Spleen (tissue), 11 donors: ENCODE data around the gene FNTB. TPM values are rescaled to one million over a fixed set of nuclear protein-coding genes. Genes with fewer than 3 reads are reported as not detected.
"Not testable (repeated sequence)": the region's sequence is repeated elsewhere in the genome, so short reads cannot be mapped to it uniquely, and the experiment has no call there.

ENCODE experiments used
- DNase-seq: peaks from one replicate; pipeline ENCODE4 v3.0.0-alpha.2; 2020
- H3K27ac ChIP-seq, 8 donors: fragments of 200-600 bp; sonication (generic) in 7 of 8; 1 replicate in 4 of 8; 2 replicates in 4 of 8; pipeline versions ENCODE4 v1.5.0 to v1.8.0; 2016 to 2021; ENCODE audit warnings: inconsistent platforms in 4 of 8, mild to moderate bottlenecking in 4 of 8, moderate library complexity in 1 of 8
- H3K27me3 ChIP-seq, 7 donors: fragments of 200-600 bp; sonication (generic) in 6 of 7; replicated peaks in 1 of 7; 1 replicate in 4 of 7; 2 replicates in 3 of 7; pipeline versions ENCODE4 v1.5.0 to v1.8.0; 2016 to 2021; ENCODE audit warnings: inconsistent platforms in 3 of 7, mild to moderate bottlenecking in 1 of 7
- H3K36me3 ChIP-seq, 6 donors: fragments of 200-600 bp; sonication (generic) in 5 of 6; 1 replicate in 4 of 6; 2 replicates in 2 of 6; pipeline versions ENCODE4 v1.5.0 to v1.8.0; 2016 to 2021; ENCODE audit warnings: inconsistent platforms in 2 of 6
- H3K4me1 ChIP-seq, 6 donors: fragments of 200-600 bp; sonication (generic) in 5 of 6; 1 replicate in 3 of 6; 2 replicates in 3 of 6; pipeline versions ENCODE4 v1.5.0 to v1.8.0; 2016 to 2021; ENCODE audit warnings: inconsistent platforms in 3 of 6
- H3K4me3 ChIP-seq, 8 donors: fragments of 200-600 bp; sonication (generic) in 7 of 8; 1 replicate in 4 of 8; 2 replicates in 4 of 8; pipeline versions ENCODE4 v1.5.0 to v1.8.0; 2016 to 2021; ENCODE audit warnings: inconsistent platforms in 4 of 8, mild to moderate bottlenecking in 4 of 8, moderate library complexity in 2 of 8
- H3K9me3 ChIP-seq, 8 donors: fragments of 200-600 bp; sonication (generic) in 7 of 8; 1 replicate in 4 of 8; 2 replicates in 4 of 8; pipeline versions ENCODE4 v1.5.0 to v1.8.0; 2016 to 2021; ENCODE audit warnings: inconsistent platforms in 4 of 8
- POLR2A ChIP-seq, 3 donors: fragments of 450-650 bp; IDR thresholded peaks; one replicate each; pipeline ENCODE4 v1.5.1; 2017; ENCODE audit warnings: antibody characterized with exemption in 3 of 3, mild to moderate bottlenecking in 1 of 3
- POLR2AphosphoS5 ChIP-seq, 3 donors: sonication (generic); formaldehyde crosslinking; IDR thresholded peaks; one replicate each; pipeline ENCODE4 v1.5.1; 2017; ENCODE audit warnings: antibody characterized with exemption in 3 of 3
- WGBS, 5 donors: extraction: QIAGEN DNeasy Blood & Tissue Kit in 3 of 5; methylation state at CpG; one replicate each; pipeline versions ENCODE4 v1.1.5 to v1.1.7; 2013 to 2018; 5-methylcytosine and 5-hydroxymethylcytosine counted together
- intact Hi-C: fragments of 100-400 bp; cut with DNase I; formaldehyde crosslinking; loops from one replicate; pipeline ENCODE4 v1.15.0; 2023; ENCODE audit warnings: low total_unique reads
- polyA plus RNA-seq, 3 donors: library from polyadenylated mRNA; stranded (reverse); fragments of 200-250 nt; gene quantifications; one replicate each; pipeline ENCODE4 v1.2.1, GENCODE V29; 2013
- total RNA-seq, 7 donors: library from RNA; depleted of rRNA in 3 of 7; stranded (reverse); fragments of >200 nt in 3 of 7; fragmentation: NEBNext Ultra II Directional in 4 of 7; extraction: Animal tissue kit (Norgen Biotek cat#: 25700) in 4 of 7; gene quantifications; one replicate each; pipeline versions ENCODE4 v1.1.0 to v1.2.1, GENCODE V29; 2016 to 2021
- TF ChIP-seq, protein P1 (sequence below), 11 experiments: fragments of 200-600 bp in 7 of 11; fragments of 450-650 bp in 4 of 11; sonication (generic) in 4 of 11; IDR thresholded peaks in 8 of 11; conservative IDR thresholded peaks in 3 of 11; 1 replicate in 7 of 11; 2 replicates in 4 of 11; pipeline versions ENCODE4 v1.4.0 to v1.8.0; 2016 to 2021; ENCODE audit warnings: antibody characterized with exemption in 11 of 11, inconsistent platforms in 4 of 11, mild to moderate bottlenecking in 1 of 11
- donor health status: healthy with polysubstance abuse.
- donor health status: DM: no; HTN: no; CAD: no; lungs with moderate emphysema.
- donor health status: DM: no; HTN: no; CAD: no.
- donor health status: Bipolar disorder and iron deficiency.
- donor health status: healthy.
- donor health status: DM: no; HTN: no; CAD: no.
- donor health status: DM: yes; HTN: yes; CAD: no.

The FNTB gene
- total and polyA plus RNA-seq, 10 donors = 4.7 to 17.0 (median 10.0) TPM

DNA sequence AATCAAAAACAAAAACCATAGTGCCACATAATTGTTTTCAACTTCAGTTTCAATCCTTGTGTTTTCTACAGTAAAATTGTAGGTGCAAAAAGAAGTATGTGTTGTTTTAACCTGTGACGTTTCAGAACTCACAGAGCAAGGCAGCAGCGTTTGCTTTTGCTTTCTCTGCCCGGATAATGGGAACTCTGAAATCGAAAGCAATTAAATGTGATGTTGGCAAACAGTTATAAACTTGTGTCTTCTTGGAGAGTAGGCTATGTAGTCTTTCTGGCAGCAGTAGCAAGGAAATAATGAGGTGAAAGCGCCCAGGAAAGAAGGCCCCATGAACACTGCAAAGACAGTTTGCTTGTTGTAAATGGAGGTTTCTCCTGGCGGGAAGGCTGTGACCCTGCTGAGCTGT, 39.1 kb downstream of the FNTB start:
- Histone ChIP-seq H3K27ac (peak overlapping the region in 2 of 8 donors; percentile 9 to 50), H3K4me1 (no peaks in the 10 kb centered on the region), H3K27me3 (no peaks in the 10 kb centered on the region), H3K4me3 (no peak overlapping the region), H3K9me3 (no peaks in the 10 kb centered on the region), H3K36me3 (peaks cover 0 to 71% (median 23%) of the 10 kb centered on the region in 6 donors)
- DNase-seq = no peak
- intact Hi-C loops = no loop called here
- TF ChIP-seq POLR2AphosphoS5 (IDR thresholded peaks at IDR 0.05) (no peak), POLR2A (IDR thresholded peaks at IDR 0.05) (no peak)
- WGBS, 5 donors = 82 to 92% (median 84%) methylated on average over 6 of the region's 6 CpGs

GRCh38 chr14:65026526-65026925, 39.8 kb downstream of the FNTB start:
- 92 to 98% (median 96%) methylated on average over 9 of the region's 9 CpGs for WGBS, 5 donors
- no peaks in the 10 kb centered on the region for H3K27me3 ChIP-seq
- no peak for TF ChIP-seq POLR2AphosphoS5 (IDR thresholded peaks at IDR 0.05)
- TF ChIP-seq, protein P1, sequence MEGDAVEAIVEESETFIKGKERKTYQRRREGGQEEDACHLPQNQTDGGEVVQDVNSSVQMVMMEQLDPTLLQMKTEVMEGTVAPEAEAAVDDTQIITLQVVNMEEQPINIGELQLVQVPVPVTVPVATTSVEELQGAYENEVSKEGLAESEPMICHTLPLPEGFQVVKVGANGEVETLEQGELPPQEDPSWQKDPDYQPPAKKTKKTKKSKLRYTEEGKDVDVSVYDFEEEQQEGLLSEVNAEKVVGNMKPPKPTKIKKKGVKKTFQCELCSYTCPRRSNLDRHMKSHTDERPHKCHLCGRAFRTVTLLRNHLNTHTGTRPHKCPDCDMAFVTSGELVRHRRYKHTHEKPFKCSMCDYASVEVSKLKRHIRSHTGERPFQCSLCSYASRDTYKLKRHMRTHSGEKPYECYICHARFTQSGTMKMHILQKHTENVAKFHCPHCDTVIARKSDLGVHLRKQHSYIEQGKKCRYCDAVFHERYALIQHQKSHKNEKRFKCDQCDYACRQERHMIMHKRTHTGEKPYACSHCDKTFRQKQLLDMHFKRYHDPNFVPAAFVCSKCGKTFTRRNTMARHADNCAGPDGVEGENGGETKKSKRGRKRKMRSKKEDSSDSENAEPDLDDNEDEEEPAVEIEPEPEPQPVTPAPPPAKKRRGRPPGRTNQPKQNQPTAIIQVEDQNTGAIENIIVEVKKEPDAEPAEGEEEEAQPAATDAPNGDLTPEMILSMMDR (IDR thresholded peaks at IDR 0.05 in 8 of 11, conservative IDR thresholded peaks at IDR 0.05 in 3 of 11) = no peak
- no peak for TF ChIP-seq POLR2A (IDR thresholded peaks at IDR 0.05)
- no peaks in the 10 kb centered on the region for H3K9me3 ChIP-seq
- peaks cover 0 to 73% (median 23%) of the 10 kb centered on the region in 6 donors for H3K36me3 ChIP-seq
- intact Hi-C loops = no loop called here
- no peak for DNase-seq
- H3K4me1 ChIP-seq = no peaks in the 10 kb centered on the region
- no peak overlapping the region for H3K27ac ChIP-seq
- H3K4me3 ChIP-seq = no peak overlapping the region

DNA sequence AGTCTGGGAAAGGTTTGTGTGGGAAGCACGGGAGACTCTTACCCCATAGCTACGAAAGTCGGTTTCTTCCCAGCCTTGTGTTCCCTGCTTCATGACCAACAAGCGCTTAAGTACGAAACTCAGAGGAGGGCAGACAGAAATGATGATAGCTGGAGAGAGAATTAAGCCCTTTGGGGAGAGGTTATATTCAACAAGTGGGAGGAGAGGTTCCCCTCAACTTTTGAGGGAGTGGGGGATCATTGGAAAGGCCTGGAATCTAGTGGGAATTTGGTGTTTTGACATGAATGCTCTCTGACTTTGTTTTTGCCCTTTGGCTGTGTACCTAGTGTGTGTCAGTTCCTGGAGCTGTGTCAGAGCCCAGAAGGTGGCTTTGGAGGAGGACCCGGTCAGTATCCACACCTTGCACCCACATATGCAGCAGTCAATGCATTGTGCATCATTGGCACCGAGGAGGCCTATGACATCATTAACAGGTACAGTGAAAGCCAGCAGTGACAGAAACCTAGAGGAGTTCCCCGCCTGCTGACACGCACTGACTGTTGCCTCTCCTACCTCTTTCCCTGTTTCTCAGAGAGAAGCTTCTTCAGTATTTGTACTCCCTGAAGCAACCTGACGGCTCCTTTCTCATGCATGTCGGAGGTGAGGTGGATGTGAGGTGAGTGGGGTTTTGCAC, 40.6 kb downstream of the FNTB start:
- DNase-seq = no peak
- Histone ChIP-seq H3K4me3 (no peak overlapping the region), H3K4me1 (no peaks in the 10 kb centered on the region), H3K27me3 (no peaks in the 10 kb centered on the region), H3K36me3 (peaks cover 0 to 70% (median 24%) of the 10 kb centered on the region in 6 donors), H3K27ac (no peak overlapping the region), H3K9me3 (no peaks in the 10 kb centered on the region)
- no peak for TF ChIP-seq POLR2AphosphoS5 (IDR thresholded peaks at IDR 0.05)
- intact Hi-C loops = no loop called here
- WGBS, 5 donors = 95 to 98% (median 96%) methylated on average over 11 of the region's 11 CpGs

DNA sequence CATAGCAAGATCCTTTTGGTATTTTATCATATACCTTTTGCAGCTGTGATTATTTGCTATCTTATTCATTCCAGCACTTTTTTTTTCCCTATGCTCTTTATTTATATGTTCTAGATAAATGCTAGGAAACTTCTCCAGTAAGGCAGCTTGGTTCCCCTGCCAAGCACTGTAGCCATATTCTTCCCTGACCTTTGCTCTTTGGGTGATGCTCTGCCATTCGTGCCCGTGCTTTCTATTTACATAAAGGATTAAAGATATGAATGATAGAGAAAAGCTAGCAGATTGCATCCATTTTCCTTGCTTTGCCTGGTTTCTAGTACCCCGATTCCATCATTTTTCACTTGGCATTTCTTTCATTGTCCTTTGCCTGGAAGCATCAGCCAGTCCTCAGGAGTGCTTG, 42.2 kb downstream of the FNTB start:
- intact Hi-C loops = no loop called here
- peaks cover 0 to 83% (median 28%) of the 10 kb centered on the region in 6 donors for H3K36me3 ChIP-seq
- H3K27me3 ChIP-seq = no peaks in the 10 kb centered on the region
- DNase-seq = no peak
- WGBS, 5 donors = 91 to 96% (median 93%) methylated on average over 3 of the region's 3 CpGs
- TF ChIP-seq, protein P1 (IDR thresholded peaks at IDR 0.05 in 8 of 11, conservative IDR thresholded peaks at IDR 0.05 in 3 of 11) = no peak
- no peak for TF ChIP-seq POLR2A (IDR thresholded peaks at IDR 0.05)
- no peak for TF ChIP-seq POLR2AphosphoS5 (IDR thresholded peaks at IDR 0.05)
- no peak overlapping the region for H3K27ac ChIP-seq
- H3K4me3 ChIP-seq = no peak overlapping the region
- H3K4me1 ChIP-seq = no peaks in the 10 kb centered on the region
- H3K9me3 ChIP-seq = no peaks in the 10 kb centered on the region

- DNase-seq, H3K27me3 ChIP-seq, H3K9me3 ChIP-seq, intact Hi-C loops, H3K4me3 ChIP-seq, H3K27ac ChIP-seq: not testable (repeated sequence)
- 94 to 98% (median 96%) methylated on average over 10 of the region's 10 CpGs for WGBS, 5 donors
- Histone ChIP-seq H3K4me1 (peaks cover 0 to 15% (median 4%) of the 10 kb centered on the region in 6 donors), H3K36me3 (peaks cover 0 to 79% (median 28%) of the 10 kb centered on the region in 6 donors)
Measured at GRCh38 chr14:65031321-65031720, 44.6 kb downstream of the FNTB start.
